Right atrium auricular region (tissue), 2 donors: Measurements from ENCODE around the gene SLC2A9. TPM values are rescaled to one million over a fixed set of nuclear protein-coding genes. Genes with fewer than 3 reads are reported as not detected.
A peak's percentile ranks its signal among the peaks of the same experiment; 100 is the strongest.

Experiments used
- DNase-seq: peaks from one replicate; pipeline ENCODE4 v3.0.0-alpha.2; 2019; ENCODE audit warnings: low spot score
- H3K27ac ChIP-seq, 2 donors: fragments of 200-600 bp; sonication (generic); 1 replicate in 1 of 2; 2 replicates in 1 of 2; pipeline ENCODE4 v1.5.1; 2016 to 2019
- H3K27me3 ChIP-seq, 2 donors: fragments of 200-600 bp; sonication (generic); one replicate each; pipeline versions ENCODE4 v1.5.1 to v1.6.0; 2017 to 2019
- H3K36me3 ChIP-seq: fragments of 200-600 bp; sonication (generic); one replicate; pipeline ENCODE4 v1.5.1; 2016
- H3K4me1 ChIP-seq, 2 donors: fragments of 200-600 bp; sonication (generic); one replicate each; pipeline versions ENCODE4 v1.5.1 to v1.6.0; 2017 to 2019
- H3K4me3 ChIP-seq, 2 donors: fragments of 200-600 bp; sonication (generic); 1 replicate in 1 of 2; 2 replicates in 1 of 2; pipeline ENCODE4 v1.5.1; 2017 to 2019; ENCODE audit warnings: mild to moderate bottlenecking in 1 of 2, moderate library complexity in 1 of 2
- H3K9me3 ChIP-seq, 2 donors: fragments of 200-600 bp; sonication (generic); one replicate each; pipeline ENCODE4 v1.5.1; 2019
- CTCF ChIP-seq, 2 donors: fragments of 200-600 bp; sonication (generic); IDR thresholded peaks; one replicate each; pipeline ENCODE4 v1.5.1; 2019; ENCODE audit warnings: antibody characterized with exemption in 2 of 2
- total RNA-seq, 2 donors: library from RNA; depleted of rRNA; stranded (reverse); fragments of >200 nt; gene quantifications; one replicate each; pipeline ENCODE4 v1.1.0, GENCODE V29; 2016

Gene SLC2A9
- total RNA-seq, 2 donors from 2014 or later, result 3.5 to 5.8 TPM

- H3K27ac ChIP-seq, result peak overlapping the region; percentile 59 to 70
- no peaks in the 10 kb centered on the region for H3K36me3 ChIP-seq
- no peaks in the 10 kb centered on the region for H3K27me3 ChIP-seq
- H3K4me3 ChIP-seq, result no peak overlapping the region
- peaks cover 0 to 43% of the 10 kb centered on the region in 2 donors for H3K4me1 ChIP-seq
- no peak for TF ChIP-seq CTCF (IDR thresholded peaks at IDR 0.05)
- no peak for DNase-seq
- no peaks in the 10 kb centered on the region for H3K9me3 ChIP-seq
Observed at GRCh38 chr4:10033191-10033881, 12.0 kb upstream of the SLC2A9 start.

GRCh38 chr4:10032625-10033024 lies 11.3 kb upstream of the SLC2A9 start:
- no peak for DNase-seq
- peak overlapping the region; percentile 59 to 70 for H3K27ac ChIP-seq

GRCh38 chr4:10031668-10032590 lies 10.6 kb upstream of the SLC2A9 start:
- DNase-seq, result no peak
- no peak for TF ChIP-seq CTCF (IDR thresholded peaks at IDR 0.05)
- H3K4me3 ChIP-seq, result no peak overlapping the region
- H3K27me3 ChIP-seq, result no peaks in the 10 kb centered on the region
- no peaks in the 10 kb centered on the region for H3K9me3 ChIP-seq
- H3K27ac ChIP-seq, result peak overlapping the region; percentile 70 to 79
- H3K4me1 ChIP-seq, result peaks cover 0 to 43% of the 10 kb centered on the region in 2 donors
- H3K36me3 ChIP-seq, result no peaks in the 10 kb centered on the region

More at GRCh38 chr4:10032625-10033024, 11.3 kb upstream of the SLC2A9 start:
- Histone ChIP-seq H3K4me1 (peaks cover 0 to 43% of the 10 kb centered on the region in 2 donors), H3K36me3 (no peaks in the 10 kb centered on the region), H3K4me3 (no peak overlapping the region), H3K27me3 (no peaks in the 10 kb centered on the region), H3K9me3 (no peaks in the 10 kb centered on the region)
- TF ChIP-seq CTCF (IDR thresholded peaks at IDR 0.05), result no peak

DNA sequence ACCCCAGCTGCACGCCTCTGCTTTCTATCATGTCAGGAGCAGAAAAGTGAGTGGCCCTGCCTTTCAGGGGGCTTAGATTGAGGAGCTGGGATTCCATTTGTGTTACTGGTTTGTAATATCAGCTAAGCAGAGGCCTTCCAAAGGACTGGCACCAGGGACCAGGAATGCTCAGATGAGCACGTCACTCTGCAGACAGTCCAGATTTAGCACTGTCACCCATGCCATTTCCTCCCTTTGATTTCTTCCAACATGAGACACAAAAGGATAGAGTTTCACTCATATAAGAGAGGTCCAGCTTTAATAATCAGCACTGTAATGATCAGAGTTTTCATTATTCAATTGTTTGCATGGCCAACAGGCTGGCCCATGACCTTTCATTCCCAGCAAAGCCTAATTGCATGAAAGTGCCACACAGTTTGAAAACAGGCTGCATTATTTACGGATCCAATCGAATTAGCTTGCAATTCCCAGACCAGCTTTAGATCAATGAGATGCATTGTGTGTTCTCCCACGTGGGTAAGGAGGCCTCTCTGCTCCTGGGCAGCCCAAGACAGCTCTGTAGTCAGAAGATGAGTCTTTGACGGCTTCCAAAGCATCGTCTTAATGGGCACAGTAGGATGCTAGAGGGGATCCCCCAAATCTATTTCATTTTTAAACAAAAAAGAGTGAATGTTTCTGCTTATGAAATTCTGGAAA lies 9.8 kb upstream of the SLC2A9 start:
- DNase-seq, result no peak
- Histone ChIP-seq H3K9me3 (no peaks in the 10 kb centered on the region), H3K36me3 (no peaks in the 10 kb centered on the region), H3K4me1 (peaks cover 0 to 43% of the 10 kb centered on the region in 2 donors), H3K4me3 (no peak overlapping the region), H3K27me3 (no peaks in the 10 kb centered on the region), H3K27ac (peak overlapping the region; percentile 70 to 79)
- TF ChIP-seq CTCF (IDR thresholded peaks at IDR 0.05), result no peak

- no peak overlapping the region for H3K27ac ChIP-seq
- TF ChIP-seq CTCF (IDR thresholded peaks at IDR 0.05), result no peak
- H3K27me3 ChIP-seq, result no peaks in the 10 kb centered on the region
- no peak for DNase-seq
- H3K9me3 ChIP-seq, result no peaks in the 10 kb centered on the region
- no peaks in the 10 kb centered on the region for H3K36me3 ChIP-seq
- no peak overlapping the region for H3K4me3 ChIP-seq
- peaks cover 0 to 48% of the 10 kb centered on the region in 2 donors for H3K4me1 ChIP-seq
Observed at GRCh38 chr4:10029403-10029802, 8.1 kb upstream of the SLC2A9 start.
